ENCODE results near the gene CASP6. TPM values are rescaled to one million over a fixed set of nuclear protein-coding genes. Genes with fewer than 3 reads are reported as not detected.

Gene CASP6
- polyA plus RNA-seq, 3 donors = 4.7 to 24.4 (median 23.3) TPM

- Histone ChIP-seq H3K36me3 (replicated peaks in 1 of 2; ENCODE audit: control insufficient read depth in 1 of 2, insufficient read depth in 2 of 2, low read length in 2 of 2) (peaks cover 28 to 66% of the 10 kb centered on the region in 2 donors), H3K9me3 (replicated peaks in 1 of 2; ENCODE audit: control insufficient read depth in 1 of 2, insufficient read depth in 1 of 2, low read length in 2 of 2) (no peaks in the 10 kb centered on the region), H3K4me3 (replicated peaks in 1 of 3; ENCODE audit: low read depth in 2 of 3, low read length in 3 of 3) (no peak overlapping the region), H4K20me1 (ENCODE audit: insufficient read depth, low read length) (peaks cover 24% of the 10 kb centered on the region), H2AFZ (ENCODE audit: insufficient read depth, low read depth, low read length, poor library complexity, severe bottlenecking) (no peak overlapping the region), H3K4me1 (ENCODE audit: control insufficient read depth in 1 of 2, insufficient read depth in 2 of 2, low read length in 2 of 2) (no peaks in the 10 kb centered on the region), H3K9ac (ENCODE audit: insufficient read depth, low read length, poor library complexity, severe bottlenecking) (no peak overlapping the region), H3K79me2 (ENCODE audit: insufficient read depth, low read length) (no peaks in the 10 kb centered on the region), H3K4me2 (replicated peaks; ENCODE audit: extremely low read depth, low read length, poor library complexity, severe bottlenecking) (no peak overlapping the region), H3K27me3 (ENCODE audit: control insufficient read depth in 2 of 2, insufficient read depth in 2 of 2, low read length in 2 of 2) (no peaks in the 10 kb centered on the region), H3K27ac (ENCODE audit: low read depth in 1 of 2, low read length in 2 of 2) (no peak overlapping the region)
- Mint-ChIP-seq H3K27me3 (ENCODE audit: low read depth in 3 of 3) (no peaks in the 10 kb centered on the region), H3K4me3 (no peak overlapping the region), H3K36me3 (peaks cover 32 to 49% of the 10 kb centered on the region in 2 donors), H3K27ac (no peak overlapping the region), H3K9me3 (no peaks in the 10 kb centered on the region), H3K4me1 (no peaks in the 10 kb centered on the region)
- WGBS (ENCODE audit: insufficient coverage) = 100% methylated on average over 2 of the region's 2 CpGs
- intact Hi-C loops (cut with micrococcal nuclease) = no loop called here
- no peak for DNase-seq
- TF ChIP-seq, protein P1, sequence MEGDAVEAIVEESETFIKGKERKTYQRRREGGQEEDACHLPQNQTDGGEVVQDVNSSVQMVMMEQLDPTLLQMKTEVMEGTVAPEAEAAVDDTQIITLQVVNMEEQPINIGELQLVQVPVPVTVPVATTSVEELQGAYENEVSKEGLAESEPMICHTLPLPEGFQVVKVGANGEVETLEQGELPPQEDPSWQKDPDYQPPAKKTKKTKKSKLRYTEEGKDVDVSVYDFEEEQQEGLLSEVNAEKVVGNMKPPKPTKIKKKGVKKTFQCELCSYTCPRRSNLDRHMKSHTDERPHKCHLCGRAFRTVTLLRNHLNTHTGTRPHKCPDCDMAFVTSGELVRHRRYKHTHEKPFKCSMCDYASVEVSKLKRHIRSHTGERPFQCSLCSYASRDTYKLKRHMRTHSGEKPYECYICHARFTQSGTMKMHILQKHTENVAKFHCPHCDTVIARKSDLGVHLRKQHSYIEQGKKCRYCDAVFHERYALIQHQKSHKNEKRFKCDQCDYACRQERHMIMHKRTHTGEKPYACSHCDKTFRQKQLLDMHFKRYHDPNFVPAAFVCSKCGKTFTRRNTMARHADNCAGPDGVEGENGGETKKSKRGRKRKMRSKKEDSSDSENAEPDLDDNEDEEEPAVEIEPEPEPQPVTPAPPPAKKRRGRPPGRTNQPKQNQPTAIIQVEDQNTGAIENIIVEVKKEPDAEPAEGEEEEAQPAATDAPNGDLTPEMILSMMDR (IDR thresholded peaks at IDR 0.05) = no peak
These were observed 41.1 kb downstream of the CASP6 start for GRCh38 chr4:109662116-109662515.

GRCh38 chr4:109658871-109659410 is 44.3 kb downstream of the CASP6 start:
- H3K27ac Mint-ChIP-seq = no peak overlapping the region
- intact Hi-C loops (cut with micrococcal nuclease) = no loop called here

More at GRCh38 chr4:109658871-109659410, 44.3 kb downstream of the CASP6 start:
- Histone ChIP-seq H3K9me3 (replicated peaks in 1 of 2; ENCODE audit: control insufficient read depth in 1 of 2, insufficient read depth in 1 of 2, low read length in 2 of 2) (no peaks in the 10 kb centered on the region), H3K79me2 (ENCODE audit: insufficient read depth, low read length) (no peaks in the 10 kb centered on the region), H3K4me3 (replicated peaks in 1 of 3; ENCODE audit: low read depth in 2 of 3, low read length in 3 of 3) (no peak overlapping the region), H3K4me2 (replicated peaks; ENCODE audit: extremely low read depth, low read length, poor library complexity, severe bottlenecking) (no peak overlapping the region), H3K4me1 (ENCODE audit: control insufficient read depth in 1 of 2, insufficient read depth in 2 of 2, low read length in 2 of 2) (no peaks in the 10 kb centered on the region), H3K27me3 (ENCODE audit: control insufficient read depth in 2 of 2, insufficient read depth in 2 of 2, low read length in 2 of 2) (no peaks in the 10 kb centered on the region), H3K9ac (ENCODE audit: insufficient read depth, low read length, poor library complexity, severe bottlenecking) (no peak overlapping the region), H2AFZ (ENCODE audit: insufficient read depth, low read depth, low read length, poor library complexity, severe bottlenecking) (no peak overlapping the region), H3K36me3 (replicated peaks in 1 of 2; ENCODE audit: control insufficient read depth in 1 of 2, insufficient read depth in 2 of 2, low read length in 2 of 2) (peaks cover 21 to 46% of the 10 kb centered on the region in 2 donors), H4K20me1 (ENCODE audit: insufficient read depth, low read length) (peaks cover 50% of the 10 kb centered on the region), H3K27ac (ENCODE audit: low read depth in 1 of 2, low read length in 2 of 2) (no peak overlapping the region)
- DNase-seq = no peak
- WGBS (ENCODE audit: insufficient coverage) = no CpG with 5 or more reads among the region's 6 CpGs
- TF ChIP-seq, protein P1 (IDR thresholded peaks at IDR 0.05) = no peak
- Mint-ChIP-seq H3K36me3 (peaks cover 29 to 39% of the 10 kb centered on the region in 2 donors), H3K27me3 (ENCODE audit: low read depth in 3 of 3) (no peaks in the 10 kb centered on the region), H3K4me1 (no peaks in the 10 kb centered on the region), H3K9me3 (no peaks in the 10 kb centered on the region), H3K4me3 (no peak overlapping the region)
